ENCODE data around the gene DICER1.
"Not testable (repeated sequence)": the region's sequence is repeated elsewhere in the genome, so short reads cannot be mapped to it uniquely, and the experiment has no call there.

The DICER1 gene, protein sequence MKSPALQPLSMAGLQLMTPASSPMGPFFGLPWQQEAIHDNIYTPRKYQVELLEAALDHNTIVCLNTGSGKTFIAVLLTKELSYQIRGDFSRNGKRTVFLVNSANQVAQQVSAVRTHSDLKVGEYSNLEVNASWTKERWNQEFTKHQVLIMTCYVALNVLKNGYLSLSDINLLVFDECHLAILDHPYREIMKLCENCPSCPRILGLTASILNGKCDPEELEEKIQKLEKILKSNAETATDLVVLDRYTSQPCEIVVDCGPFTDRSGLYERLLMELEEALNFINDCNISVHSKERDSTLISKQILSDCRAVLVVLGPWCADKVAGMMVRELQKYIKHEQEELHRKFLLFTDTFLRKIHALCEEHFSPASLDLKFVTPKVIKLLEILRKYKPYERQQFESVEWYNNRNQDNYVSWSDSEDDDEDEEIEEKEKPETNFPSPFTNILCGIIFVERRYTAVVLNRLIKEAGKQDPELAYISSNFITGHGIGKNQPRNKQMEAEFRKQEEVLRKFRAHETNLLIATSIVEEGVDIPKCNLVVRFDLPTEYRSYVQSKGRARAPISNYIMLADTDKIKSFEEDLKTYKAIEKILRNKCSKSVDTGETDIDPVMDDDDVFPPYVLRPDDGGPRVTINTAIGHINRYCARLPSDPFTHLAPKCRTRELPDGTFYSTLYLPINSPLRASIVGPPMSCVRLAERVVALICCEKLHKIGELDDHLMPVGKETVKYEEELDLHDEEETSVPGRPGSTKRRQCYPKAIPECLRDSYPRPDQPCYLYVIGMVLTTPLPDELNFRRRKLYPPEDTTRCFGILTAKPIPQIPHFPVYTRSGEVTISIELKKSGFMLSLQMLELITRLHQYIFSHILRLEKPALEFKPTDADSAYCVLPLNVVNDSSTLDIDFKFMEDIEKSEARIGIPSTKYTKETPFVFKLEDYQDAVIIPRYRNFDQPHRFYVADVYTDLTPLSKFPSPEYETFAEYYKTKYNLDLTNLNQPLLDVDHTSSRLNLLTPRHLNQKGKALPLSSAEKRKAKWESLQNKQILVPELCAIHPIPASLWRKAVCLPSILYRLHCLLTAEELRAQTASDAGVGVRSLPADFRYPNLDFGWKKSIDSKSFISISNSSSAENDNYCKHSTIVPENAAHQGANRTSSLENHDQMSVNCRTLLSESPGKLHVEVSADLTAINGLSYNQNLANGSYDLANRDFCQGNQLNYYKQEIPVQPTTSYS (N-terminal part only)

GRCh38 chr14:95157327-95158189 lies at the start of gene DICER1:
DICER1 (minus strand) TSS chr14:95157529; CDS start chr14:95133458, 24,071 bp downstream.
- peak; percentile 91 to 95 for DNase-seq (ENCODE audit: low read depth in 2 of 2)

DNA sequence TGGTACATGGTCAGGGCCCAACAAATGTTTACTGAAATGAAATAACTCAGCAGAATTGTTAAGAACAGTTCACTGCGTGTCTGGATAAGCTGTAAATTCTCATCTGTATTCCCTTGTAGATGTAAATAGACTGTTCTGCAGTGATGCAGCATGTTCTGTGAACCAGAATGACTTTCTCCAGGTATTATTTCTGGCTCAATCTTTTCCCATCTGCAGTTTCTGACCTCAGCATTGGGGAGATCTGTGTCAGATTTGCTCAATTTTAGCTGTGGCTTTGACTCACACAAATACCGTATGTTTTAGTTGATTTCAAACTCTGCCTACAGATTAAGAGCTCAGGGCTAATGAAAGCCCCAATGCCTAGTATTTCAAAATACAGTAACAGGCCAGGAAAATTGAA lies 49.2 kb upstream of the DICER1 start:
- no peak for DNase-seq (ENCODE audit: low read depth in 2 of 2)

- DNase-seq (ENCODE audit: low read depth in 2 of 2) = no peak
Observed at GRCh38 chr14:95204705-95205104, 47.4 kb upstream of the DICER1 start.

DNA sequence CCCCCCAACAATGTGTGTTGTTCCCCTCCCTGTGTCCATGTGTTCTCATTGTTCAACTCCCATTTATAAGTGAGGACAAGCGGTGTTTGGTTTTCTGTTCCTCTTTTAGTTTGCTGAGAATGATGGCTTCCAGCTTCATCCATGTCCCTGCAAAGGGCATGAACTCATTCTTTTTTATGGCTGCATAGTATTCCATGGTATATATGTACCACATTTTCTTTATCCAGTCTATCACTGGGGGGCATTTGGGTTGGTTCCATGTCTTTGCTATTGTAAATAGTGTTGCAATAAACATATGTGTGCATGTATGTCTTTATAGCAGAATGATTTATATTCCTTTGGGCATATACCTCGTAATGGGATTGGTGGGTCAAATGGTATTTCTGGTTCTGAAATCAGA lies 44.4 kb upstream of the DICER1 start:
- DNase-seq (ENCODE audit: low read depth in 2 of 2) = not testable (repeated sequence)

GRCh38 chr14:95200404-95200803 lies 43.1 kb upstream of the DICER1 start:
- DNase-seq (ENCODE audit: low read depth in 2 of 2) = no peak

- no peak for DNase-seq (ENCODE audit: low read depth in 2 of 2)
Observed at GRCh38 chr14:95199298-95199983, 42.1 kb upstream of the DICER1 start.

DNA sequence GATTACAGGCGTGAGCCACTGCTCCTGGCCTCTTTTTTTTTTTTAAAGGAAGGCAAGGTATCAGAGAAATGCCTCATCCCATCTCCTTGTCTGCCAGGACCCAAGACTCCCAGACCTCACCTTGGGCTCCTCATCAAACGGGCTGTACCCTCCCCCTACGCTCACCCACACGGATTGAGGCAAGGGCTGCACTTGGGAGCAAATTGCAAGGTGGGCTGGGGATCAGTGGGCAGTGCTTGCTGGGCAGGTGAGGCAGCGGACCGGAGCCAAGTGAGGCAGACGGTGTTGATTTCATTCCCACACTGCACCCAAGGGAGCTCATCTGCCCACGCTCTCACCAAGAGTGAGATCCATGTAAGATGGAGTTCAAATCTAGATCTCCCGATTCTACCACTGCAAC lies 41.0 kb upstream of the DICER1 start:
- DNase-seq (ENCODE audit: low read depth in 2 of 2) = no peak

DNA sequence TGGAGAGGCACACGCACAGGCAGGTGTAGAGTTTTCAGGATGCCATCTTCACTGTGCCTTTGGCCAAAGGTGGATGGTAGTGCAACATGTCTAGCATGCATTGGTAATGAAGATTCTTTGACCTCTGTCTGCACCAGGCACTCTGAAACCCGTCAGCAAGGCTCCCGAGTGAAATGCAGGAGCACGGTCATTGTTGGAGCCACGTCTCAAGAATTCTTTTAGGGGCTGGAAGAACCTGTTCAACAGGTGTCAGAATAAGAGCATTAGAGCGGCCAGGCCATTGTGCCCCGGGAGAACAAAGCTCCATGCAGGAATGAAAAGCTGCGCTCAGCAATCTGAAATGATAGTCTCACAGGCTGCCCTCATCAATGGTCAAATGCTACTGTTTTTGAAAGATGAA lies 40.2 kb upstream of the DICER1 start:
- DNase-seq (ENCODE audit: low read depth in 2 of 2) = no peak

- no peak for DNase-seq (ENCODE audit: low read depth in 2 of 2)
Observed at GRCh38 chr14:95196826-95197545, 39.7 kb upstream of the DICER1 start.

DNA sequence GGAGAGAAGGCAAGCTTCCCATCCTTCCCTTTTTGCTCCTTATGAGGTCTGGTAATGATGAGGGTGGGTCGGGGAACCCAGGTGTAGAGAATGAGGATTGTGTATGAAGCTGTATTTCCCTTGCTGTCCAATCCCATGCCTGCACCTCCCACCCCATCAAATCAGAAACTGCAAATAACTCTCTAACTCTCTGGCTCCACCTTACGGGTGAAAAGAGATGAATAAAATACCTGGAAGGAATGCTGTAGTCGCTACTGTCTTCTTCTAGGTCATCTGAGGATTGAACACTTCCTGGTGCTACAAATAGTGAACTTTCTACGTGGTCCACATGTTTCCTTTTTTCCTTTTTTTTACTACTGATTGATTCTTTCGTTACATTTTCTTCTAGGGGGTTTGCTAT lies 38.9 kb upstream of the DICER1 start:
- no peak for DNase-seq (ENCODE audit: low read depth in 2 of 2)

GRCh38 chr14:95195031-95195430 lies 37.7 kb upstream of the DICER1 start:
- DNase-seq (ENCODE audit: low read depth in 2 of 2) = no peak

GRCh38 chr14:95193081-95193480 lies 35.8 kb upstream of the DICER1 start:
- DNase-seq (ENCODE audit: low read depth in 2 of 2) = no peak

DNA sequence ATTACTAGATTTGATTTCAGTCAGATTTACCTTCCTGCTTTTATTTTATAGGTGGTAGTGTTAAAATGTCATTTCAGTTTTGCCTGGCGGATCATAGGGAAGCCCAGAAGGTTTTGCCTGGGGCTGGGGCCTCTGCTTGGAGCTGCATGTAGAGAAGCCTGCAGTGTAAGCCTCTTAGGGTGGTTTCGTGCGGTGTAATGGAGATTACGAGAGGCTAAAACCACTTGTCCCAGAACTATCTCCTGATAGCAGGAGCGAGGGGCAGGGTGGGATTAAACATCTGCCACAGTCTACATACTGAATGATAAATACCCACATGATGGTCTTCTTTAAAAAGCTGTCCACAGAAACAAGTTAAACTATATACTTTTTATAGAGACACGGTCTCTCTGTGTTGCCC lies 35.0 kb upstream of the DICER1 start:
- no peak for DNase-seq (ENCODE audit: low read depth in 2 of 2)

- DNase-seq (ENCODE audit: low read depth in 2 of 2) = no peak
Observed at GRCh38 chr14:95191445-95192199, 34.3 kb upstream of the DICER1 start.

- DNase-seq (ENCODE audit: low read depth in 2 of 2) = no peak
Observed at GRCh38 chr14:95190857-95191256, 33.5 kb upstream of the DICER1 start.

- DNase-seq (ENCODE audit: low read depth in 2 of 2) = no peak
Observed at GRCh38 chr14:95190346-95190840, 33.1 kb upstream of the DICER1 start.

DNA sequence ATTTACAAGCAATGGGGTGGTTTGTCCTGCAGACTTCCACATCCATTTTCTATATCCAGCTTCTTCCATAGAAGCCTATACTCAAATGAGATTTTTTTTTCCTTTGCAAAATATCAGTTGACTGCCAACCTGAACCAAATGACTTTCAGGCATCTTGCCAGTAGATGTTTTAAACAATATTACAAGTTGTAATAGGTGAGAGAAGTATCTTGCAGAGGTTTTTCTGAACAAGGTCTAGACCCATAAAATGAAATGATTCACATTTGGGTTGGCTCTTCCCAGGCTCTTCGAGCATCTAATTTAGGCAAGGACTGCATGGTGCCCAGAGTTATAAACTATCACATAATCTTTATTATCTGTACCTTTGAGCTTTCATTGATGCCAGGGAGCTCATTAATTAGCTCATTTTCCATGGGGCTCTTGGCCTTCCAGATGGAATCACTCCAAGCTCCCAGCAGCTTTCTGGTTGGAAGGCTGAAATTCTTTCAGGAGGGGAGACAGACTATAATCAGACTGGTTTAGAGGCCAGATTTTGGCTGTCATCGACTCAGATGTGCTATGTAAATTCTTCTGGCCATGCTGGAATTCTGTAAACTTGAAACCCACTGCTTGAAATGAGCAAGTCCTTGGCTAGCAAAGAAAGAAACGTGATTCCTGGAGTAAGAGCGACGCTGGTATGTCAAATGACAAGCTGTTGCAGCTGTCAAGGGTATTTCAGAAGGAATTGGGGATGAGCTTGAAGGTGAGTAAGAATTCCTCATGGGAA lies 32.2 kb upstream of the DICER1 start:
- DNase-seq (ENCODE audit: low read depth in 2 of 2) = no peak

DNA sequence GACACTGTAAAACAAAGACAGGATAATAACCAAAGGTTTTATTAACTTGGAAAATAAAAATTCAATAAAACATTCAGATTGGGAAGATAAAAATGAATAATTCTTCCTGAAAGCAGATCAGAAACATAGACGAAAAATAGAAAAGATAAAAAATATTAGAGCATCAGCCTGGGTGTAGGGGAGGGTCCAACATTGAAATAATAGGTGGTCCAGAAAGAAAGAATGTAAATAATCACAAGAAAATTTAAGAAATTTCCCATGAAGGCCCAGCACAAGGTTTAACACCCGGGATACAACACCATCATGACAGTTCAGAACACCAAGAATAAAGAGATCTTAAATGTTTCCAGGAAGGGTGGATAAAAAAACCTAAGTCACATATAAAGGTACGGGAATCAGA lies 31.1 kb upstream of the DICER1 start:
- DNase-seq (ENCODE audit: low read depth in 2 of 2) = no peak
